GM12872 (cell line): ENCODE data around the gene CRACDL.

Experiments used
- TF ChIP-seq, protein P1 (sequence below): IDR thresholded peaks from 3 replicates; pipeline ENCODE4 v1.5.1; 2011; ENCODE audit warnings: low read depth, mild to moderate bottlenecking, low read length, moderate library complexity; ENCODE audit not compliant: insufficient read depth

The CRACDL gene

DNA sequence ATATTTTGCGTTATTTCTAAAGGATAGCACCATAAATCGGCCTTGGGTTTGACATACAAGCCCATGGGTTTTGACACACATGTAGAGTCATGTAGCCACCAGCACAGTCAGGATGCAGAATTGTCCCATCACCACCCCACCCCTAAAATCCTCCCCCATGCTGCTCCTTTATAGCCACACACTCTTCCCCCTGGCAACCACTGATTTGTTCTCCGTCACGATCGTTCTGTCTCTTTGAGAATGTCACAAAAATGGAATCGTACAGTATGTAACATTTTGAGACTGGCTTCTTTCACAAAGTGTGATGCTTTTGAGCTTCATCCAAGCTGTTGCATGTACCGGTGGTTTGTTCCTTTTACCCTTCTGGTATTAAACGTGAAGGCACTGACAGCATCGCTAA is 39.1 kb downstream of the CRACDL start:
- TF ChIP-seq, protein P1, sequence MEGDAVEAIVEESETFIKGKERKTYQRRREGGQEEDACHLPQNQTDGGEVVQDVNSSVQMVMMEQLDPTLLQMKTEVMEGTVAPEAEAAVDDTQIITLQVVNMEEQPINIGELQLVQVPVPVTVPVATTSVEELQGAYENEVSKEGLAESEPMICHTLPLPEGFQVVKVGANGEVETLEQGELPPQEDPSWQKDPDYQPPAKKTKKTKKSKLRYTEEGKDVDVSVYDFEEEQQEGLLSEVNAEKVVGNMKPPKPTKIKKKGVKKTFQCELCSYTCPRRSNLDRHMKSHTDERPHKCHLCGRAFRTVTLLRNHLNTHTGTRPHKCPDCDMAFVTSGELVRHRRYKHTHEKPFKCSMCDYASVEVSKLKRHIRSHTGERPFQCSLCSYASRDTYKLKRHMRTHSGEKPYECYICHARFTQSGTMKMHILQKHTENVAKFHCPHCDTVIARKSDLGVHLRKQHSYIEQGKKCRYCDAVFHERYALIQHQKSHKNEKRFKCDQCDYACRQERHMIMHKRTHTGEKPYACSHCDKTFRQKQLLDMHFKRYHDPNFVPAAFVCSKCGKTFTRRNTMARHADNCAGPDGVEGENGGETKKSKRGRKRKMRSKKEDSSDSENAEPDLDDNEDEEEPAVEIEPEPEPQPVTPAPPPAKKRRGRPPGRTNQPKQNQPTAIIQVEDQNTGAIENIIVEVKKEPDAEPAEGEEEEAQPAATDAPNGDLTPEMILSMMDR: no peak

DNA sequence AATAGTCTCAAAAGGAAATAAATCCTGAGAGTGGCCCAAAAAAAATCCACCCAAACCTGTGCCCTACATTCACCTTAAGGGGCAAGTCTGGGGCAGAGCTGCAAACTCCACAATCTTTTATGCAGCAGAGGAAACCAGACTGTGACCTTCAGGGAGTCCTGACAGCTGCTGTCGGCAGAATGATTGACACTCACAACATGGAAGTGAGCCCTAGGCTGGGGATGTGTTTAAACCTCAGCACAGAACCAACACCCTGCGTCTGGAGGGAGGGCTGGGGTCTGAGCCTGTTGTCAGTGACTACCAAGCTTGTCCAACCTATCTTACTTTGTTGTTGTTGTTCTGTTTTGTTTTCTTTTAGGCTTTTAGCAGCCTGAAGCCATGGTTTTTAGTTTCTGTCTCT is 39.6 kb downstream of the CRACDL start:
- TF ChIP-seq, protein P1: no peak

DNA sequence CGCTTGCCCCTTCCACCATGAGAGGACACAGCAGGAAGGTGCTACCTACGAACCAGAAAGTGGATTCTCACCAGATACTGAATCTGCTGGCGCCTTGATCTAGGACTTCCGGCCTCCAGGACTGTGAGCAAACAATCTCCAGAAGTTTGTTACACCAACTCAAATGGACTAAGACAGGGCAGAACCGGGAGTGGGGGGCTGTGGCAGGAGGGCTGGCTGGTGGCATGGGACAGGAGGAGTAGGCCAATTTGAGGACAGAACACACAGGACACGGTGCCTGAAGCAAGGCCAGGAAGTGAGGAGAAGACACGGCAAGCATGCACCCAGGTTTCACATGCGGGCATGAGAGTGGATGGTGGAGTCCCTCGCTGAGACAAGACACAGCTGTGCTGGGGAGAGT is 40.1 kb downstream of the CRACDL start:
- TF ChIP-seq, protein P1: no peak

- TF ChIP-seq, protein P1: no peak
Observed at GRCh38 chr2:98895221-98895620, 40.8 kb downstream of the CRACDL start.

GRCh38 chr2:98894331-98895000 is 41.6 kb downstream of the CRACDL start:
- TF ChIP-seq, protein P1: no peak

GRCh38 chr2:98893911-98894321 is 42.1 kb downstream of the CRACDL start:
- TF ChIP-seq, protein P1: no peak

DNA sequence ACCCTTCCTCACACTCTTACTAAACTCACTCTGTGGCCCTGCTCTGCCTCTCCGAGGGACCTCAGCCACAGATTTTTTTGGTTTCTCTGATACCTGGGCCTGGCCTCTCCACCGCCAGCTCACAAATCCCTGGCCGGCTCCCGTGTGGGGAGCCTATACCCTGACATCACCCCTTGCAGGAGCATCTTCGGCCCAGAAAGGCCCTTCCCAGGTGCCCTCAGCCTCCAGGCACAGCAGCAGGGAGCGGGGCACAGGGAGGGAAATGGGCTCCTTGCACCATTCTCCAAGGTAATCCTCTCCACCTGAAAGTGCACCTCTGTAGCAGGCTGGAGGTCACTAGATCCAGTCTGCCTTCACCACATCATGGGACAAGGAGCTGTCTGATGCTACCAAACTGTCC is 43.2 kb downstream of the CRACDL start:
- TF ChIP-seq, protein P1: no peak
